DND-41 (cell line): Measurements from ENCODE around the gene GALNT13.

ENCODE experiments used
- CTCF ChIP-seq: IDR thresholded peaks from 2 replicates; pipeline ENCODE4 v1.5.1; 2012; ENCODE audit warnings: borderline replicate concordance, low read length, moderate library complexity, mild to moderate bottlenecking; ENCODE audit not compliant: poor library complexity, severe bottlenecking; ENCODE audit errors: extremely low read depth
- EZH2 ChIP-seq: IDR thresholded peaks from 3 replicates; pipeline ENCODE4 v1.6.1; 2012; ENCODE audit warnings: borderline replicate concordance, low read depth, mild to moderate bottlenecking, moderate library complexity, low read length, inconsistent platforms; ENCODE audit not compliant: severe bottlenecking

- no peak for TF ChIP-seq EZH2
- no peak for TF ChIP-seq CTCF
Measured at GRCh38 chr2:153986488-153987229, 114.9 kb downstream of the GALNT13 start.
